Raji (cell line): ENCODE results near the gene PLAAT5.

Experiments
- POLR2A ChIP-seq: IDR thresholded peaks from 2 replicates; pipeline ENCODE4 v1.6.1; 2011; ENCODE audit warnings: low read depth, low read length, control low read depth; ENCODE audit not compliant: insufficient read depth

The PLAAT5 gene

DNA sequence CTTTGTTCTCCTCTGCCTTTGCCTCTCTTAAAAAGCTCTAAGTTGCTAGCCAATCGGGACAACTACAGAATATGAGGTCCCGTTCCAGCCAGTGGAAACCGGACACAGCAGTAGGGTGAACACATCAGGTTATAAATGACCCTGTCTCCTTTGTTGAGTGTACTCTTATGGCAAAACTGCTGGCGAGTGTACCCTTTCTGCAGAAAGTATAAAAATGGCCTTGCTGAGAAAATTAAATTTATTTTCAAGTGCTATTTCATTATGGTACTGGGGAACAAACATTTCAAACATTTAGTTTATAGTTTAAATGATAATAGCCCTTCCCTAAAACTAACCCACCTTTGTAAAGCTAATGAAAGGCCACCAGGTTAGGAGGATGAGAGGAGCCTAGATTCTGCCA, 8.9 kb upstream of the PLAAT5 start:
- TF ChIP-seq POLR2A: no peak

DNA sequence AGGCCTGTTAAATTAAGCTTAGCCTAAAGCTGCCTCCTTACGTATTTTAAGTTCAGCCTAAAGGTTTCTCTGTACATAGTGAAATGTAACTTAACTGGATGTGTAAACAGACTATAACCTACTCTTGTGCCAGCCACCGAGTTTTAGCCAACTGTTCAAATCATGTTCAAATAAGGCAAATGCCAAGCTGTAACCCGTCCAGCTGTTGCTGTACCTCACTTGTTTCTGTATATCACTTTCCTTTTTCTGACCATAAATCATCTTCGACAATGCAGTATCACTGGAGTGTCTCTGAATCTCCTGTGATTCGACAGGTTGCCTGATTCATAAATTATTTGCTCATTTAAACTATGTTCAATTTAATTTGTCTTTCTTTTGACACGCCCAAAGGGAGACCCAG, 4.0 kb upstream of the PLAAT5 start:
- TF ChIP-seq POLR2A: no peak

DNA sequence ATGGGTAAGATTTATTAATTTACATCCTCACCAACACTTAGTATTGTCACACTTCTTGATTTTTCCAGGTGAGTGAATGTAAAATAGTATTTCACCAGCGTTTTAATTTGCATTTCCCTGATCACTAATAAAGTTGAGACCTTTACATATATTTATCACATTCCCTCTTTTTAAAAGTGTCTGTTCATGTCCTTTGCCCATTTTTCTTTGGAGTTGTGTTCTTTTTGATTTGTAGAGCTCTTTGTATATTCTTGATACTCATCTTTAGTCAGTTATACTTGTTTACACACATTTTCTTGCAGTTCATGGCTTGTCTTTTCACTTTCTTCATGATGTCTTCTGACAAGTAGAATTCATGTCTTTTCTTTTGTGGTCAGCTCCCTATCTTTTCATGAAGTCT, 2.2 kb upstream of the PLAAT5 start:
- TF ChIP-seq POLR2A: no peak

DNA sequence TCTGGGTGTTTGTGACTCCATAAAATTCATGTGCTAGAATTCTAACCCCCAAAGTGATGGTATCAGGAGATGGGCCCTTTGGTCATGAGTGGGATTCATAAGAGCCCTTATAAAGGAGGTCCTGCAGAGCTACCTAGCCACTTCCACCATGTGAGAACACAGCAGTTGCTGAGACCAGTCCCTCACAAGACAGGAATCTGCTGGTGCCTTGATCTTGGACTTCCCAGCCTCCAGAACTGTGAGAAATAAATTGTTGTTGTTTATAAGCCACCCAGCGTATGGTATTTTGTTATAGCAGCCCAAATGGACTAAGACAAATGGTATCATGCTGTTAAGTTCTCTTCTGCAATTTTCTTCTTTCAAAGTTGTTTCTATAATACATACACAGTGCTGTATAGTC, 1.5 kb upstream of the PLAAT5 start:
- no peak for TF ChIP-seq POLR2A

DNA sequence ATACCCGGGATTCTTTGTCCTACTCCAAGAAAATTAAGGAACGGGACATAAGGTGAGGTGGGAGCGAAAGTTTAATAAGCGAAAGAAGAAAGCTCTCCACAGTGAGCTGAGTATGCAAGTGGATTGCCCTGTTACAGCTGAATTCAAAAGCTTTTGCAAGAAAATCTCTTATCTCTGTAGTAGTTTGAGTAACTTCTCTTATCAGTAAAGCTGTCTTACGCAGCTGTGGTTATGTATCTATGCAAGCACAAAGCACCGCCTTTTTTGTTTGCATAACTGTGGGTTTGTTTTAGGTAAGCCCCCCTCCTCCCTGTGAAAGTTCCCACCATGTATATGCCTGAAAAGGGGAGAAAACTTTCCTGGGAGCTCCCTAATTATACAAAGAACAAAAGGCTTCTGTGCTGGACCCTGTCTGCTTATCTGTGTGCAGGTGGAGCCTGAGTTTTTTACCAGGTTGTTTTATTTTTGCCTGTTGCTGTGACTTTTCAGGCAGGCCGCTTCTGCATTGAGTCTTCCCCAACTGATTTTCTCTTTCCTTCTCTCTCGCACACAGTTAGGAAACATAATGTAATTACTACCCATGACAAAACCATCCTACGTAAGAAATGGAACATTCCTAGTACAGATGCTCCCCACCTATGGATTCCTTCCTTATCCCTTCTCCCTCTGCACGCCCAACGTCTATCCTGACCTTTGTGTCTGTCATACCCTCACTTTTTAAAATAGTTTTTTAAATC, 837 bp upstream of the PLAAT5 start:
- no peak for TF ChIP-seq POLR2A

DNA sequence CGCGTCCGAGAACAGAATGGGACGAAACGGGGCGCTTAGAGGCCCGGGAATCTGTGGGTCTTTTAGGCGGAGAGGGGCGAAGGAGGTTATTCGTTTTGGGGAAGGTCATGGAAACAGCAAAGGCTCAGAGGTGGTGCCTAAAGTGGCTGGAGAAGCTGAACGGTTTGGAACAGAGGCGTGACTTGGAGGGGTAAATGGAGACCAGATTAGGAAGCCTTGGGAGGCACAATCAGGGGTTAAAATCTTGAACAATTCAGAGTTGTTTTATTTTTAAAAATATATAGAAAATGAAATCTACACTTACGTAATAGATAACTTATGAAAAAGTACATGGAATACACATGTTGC, 247 bp upstream of the PLAAT5 start:
- no peak for TF ChIP-seq POLR2A

DNA sequence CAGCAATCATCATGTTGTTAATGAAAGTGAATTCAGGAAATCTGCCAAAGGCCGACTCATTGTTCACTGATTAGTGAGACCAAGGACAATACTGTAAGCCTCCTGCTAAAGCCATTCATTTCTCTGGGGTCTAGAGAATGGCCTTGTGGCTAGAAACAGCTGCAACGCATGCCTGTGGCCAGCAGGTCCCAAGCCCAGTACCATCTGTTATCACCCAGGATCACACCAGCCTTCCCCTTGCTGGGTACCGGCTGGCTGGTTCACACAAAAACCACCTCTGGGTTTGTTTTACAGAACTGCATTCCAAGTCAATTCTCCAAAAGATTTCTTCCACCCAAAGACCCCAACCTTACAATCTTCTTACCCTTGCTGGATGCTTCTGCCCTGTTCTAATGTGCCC, 1.1 kb downstream of the PLAAT5 start:
- TF ChIP-seq POLR2A: no peak

DNA sequence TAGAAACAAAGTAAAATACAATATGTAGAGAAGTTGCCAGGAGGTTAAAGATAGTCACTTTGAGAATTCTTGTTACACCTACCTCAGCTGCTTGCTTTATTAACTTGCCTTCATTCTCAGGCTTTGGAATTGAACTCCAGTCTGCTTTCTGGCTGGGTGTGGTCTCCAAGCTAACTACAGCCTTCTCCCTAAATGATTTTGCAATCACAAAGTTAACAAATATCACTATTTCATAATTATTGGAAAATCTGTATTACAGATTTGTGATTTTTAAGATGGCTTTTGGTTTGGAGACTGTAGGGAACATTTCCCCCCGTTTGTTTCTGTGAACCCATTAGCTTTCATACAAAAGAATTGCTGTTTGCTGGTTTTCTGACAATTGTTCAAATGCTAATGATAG, 2.2 kb downstream of the PLAAT5 start:
- TF ChIP-seq POLR2A: no peak

DNA sequence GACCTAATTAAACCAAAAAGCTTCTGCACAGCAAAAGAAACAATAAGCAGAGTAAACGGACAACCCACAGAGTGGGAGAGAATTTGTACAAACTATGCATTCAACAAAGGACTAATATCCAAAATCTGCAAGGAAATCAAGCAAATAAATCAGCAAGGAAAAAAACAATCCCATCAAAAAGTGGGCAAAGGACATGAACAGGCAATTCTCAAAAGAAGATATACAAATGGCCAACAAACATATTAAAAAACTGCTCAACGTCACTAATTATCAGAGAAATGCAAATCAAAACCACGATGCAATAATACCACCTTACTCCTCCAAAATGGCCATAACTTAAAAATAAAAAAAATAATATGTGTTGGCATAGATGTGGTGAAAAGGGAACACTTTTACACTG, 5.2 kb downstream of the PLAAT5 start:
- no peak for TF ChIP-seq POLR2A

DNA sequence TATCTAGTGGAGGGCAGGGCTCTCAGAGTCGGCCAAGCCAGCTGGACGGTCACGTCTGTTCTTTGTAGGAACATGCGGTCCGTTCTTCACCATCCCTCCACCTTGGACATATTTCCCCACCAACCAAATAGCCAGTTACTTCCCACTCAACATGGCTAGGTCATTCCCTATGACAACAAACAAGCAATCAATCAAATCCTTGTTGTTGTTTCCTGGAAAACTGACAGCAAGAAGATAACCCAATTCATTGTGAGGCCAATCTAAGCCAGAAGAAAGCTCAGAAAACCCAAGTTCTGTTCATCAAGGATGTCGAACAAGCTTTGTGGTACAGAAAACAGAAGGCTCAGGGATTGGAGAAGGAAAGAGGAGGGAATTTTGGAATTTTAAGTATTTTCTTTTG, 10.9 kb downstream of the PLAAT5 start:
- TF ChIP-seq POLR2A: no peak

DNA sequence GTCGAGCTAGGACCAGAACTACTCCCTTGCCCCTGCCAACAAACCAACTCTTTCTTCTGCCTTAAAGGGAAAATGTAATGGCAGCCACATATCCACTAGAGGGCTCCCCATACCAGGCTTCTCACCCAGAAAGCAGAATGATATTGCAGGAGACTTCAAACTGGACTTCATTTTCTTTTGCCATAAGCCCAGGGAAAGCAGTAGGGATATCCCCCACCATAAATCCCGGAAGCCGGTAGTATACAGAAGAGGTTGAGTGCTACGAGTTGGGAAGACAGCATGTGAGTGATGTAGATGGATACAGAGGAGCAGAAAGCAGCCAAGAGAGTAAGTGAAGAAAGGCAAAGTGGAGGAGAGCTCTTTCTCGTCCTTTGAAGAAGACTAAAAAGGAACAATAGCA, 12.1 kb downstream of the PLAAT5 start:
- TF ChIP-seq POLR2A: no peak

DNA sequence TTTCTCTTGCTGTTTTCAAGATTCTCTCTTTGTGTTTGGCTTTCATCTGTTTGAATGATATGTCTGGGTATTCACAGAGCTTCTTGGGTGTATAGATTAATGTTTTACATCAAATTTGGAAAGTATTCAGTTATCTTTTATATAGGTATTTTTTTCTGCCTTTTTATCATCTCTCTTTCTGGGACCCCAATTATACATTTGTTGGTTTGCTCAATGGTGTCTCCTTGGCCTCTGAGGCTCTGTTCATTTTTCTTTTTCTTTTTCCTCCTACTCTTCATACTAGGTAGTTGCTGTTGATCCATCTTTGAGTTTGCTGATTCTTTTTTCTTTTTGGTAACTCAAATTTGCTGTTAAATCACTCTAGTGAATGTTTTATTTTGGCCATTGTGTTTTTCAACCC, 14.3 kb downstream of the PLAAT5 start:
- no peak for TF ChIP-seq POLR2A

DNA sequence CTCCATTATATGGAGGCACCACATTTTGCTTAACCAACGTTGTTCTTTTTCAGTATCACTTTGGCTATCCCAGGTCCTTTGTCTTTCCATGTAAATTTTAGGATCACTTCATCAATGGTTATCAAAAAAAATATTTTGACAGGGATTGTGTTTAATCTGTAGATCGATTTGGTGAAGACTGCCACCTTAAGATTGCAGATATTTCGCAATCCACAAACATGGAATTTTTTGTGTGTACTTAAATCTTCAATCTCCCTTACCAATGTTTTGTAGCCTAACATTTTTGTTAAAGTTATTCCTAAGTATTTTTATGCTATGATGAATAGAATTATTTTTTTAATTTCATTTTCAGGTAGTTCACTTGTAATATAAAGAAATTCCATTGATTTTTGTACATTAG, 18.6 kb downstream of the PLAAT5 start:
- TF ChIP-seq POLR2A: no peak

DNA sequence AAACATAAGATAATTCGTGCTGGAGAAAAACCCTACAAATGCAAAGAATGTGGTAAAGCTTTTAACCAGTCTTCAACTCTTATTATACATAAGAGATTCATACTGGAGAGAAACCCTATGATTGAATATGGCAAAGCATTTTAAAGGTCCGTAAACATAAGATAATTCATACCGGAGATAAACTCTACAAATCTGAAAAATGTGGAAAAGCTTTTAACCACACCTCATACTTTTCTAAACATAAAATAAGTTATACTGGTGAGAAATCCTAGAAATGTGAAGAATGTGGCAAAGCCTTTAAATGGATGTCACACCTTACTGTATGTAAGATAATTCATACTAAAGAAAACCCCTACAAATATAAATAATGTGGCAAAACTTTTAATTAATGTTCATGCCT, 20.7 kb downstream of the PLAAT5 start:
- no peak for TF ChIP-seq POLR2A

DNA sequence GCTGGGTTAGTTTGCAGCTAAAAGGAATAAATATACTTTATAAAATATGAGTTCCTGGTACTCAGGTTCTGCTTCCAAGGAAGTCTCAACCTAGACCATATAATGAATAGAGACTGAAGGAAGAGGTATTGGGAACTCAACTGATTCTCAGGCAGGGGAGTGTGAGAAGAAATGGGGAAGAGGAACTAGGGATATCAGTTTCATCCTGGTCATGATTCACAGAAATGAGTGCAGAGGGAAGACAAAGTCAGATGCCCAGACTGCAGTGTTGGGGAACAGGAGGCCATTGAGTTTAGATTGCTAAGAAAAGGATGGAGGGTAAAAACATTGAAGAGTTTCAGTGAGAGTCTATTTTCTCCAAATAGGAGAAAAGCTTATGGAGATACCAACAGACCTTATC, 28.8 kb downstream of the PLAAT5 start:
- no peak for TF ChIP-seq POLR2A

DNA sequence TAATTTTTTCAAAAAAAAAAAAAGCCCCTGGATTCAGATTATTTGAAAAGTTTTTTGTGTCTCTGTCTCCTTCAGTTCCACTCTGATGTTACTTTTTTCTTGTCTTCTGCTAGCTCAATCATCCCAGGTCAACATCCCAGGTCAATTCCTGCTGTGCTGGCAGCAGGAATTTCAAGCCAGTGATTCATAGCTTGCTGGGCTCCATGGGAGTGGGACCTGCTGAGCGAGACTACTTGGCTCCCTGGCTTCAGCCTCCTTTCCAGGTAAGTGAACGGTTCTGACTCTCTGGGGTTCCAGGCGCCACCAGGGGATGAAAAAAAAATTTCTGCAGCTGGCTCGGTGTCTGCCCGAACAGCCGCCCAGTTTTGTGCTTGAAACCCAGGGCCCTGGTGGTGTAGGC, 31.4 kb downstream of the PLAAT5 start:
- no peak for TF ChIP-seq POLR2A

DNA sequence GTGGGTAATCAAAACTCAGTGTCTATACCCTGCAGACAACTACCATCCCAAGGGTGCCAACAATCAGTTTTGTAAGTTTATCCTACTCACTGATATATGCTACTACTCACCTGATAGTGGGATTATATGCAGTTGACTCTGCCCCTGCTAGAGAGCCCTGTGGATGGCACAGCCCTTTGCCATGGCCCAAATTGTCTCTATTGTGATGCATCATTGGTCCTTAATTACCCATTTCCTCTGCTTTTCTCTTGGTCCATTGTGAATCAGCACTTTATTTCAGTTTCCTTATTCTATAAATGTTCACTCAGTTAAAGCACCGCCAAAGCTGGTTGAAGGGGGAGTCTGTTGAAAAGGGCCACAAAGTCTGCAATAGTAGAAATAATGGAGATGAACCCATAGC, 42.3 kb downstream of the PLAAT5 start:
- TF ChIP-seq POLR2A: no peak
